ENCODE data around the gene SOCS6. TPM values are rescaled to one million over a fixed set of nuclear protein-coding genes. Genes with fewer than 3 reads are reported as not detected.

Gene SOCS6
- total and polyA plus RNA-seq, 2 of the 13 experiments (the other 11 are each of a cell fraction or from before 2014, with no cell fraction given), result 18.6 to 38.3 TPM

GRCh38 chr18:70273021-70273420, 15.8 kb upstream of the SOCS6 start (continued):
- TF ChIP-seq ZNF691 (CRISPR knock-in tag; IDR thresholded peaks at IDR 0.05; ENCODE audit: borderline replicate concordance, low read depth), result no peak
- no peak for TF ChIP-seq ZNF615 (CRISPR knock-in tag; IDR thresholded peaks at IDR 0.05; ENCODE audit: borderline replicate concordance)
- TF ChIP-seq ZNF652 (CRISPR knock-in tag; IDR thresholded peaks at IDR 0.05; ENCODE audit: borderline replicate concordance, low read depth), result no peak
- no peak for TF ChIP-seq ZFY (CRISPR knock-in tag; IDR thresholded peaks at IDR 0.05)

- H3K36me3 ChIP-seq (replicated peaks in 1 of 2; ENCODE audit: control insufficient read depth in 1 of 2, insufficient read depth in 2 of 2, low read length in 2 of 2), result no peaks in the 10 kb centered on the region
- intact Hi-C loops (cut with micrococcal nuclease; ENCODE audit: unreplicated experiment), result no loop called here
- peaks cover 30% of the 10 kb centered on the region for H3K9me3 ChIP-seq (ENCODE audit: low read length)
- WGBS (ENCODE audit: low lambda C conversion rate), result 32% methylated on average over 5 of the region's 5 CpGs
- in situ Hi-C loops (cut with HindIII; ENCODE audit: extremely low pct_ligation_motif_present, low pct_unique_long_range_greater_than_20kb), result no loop called here
- ATAC-seq (no peak), DNase-seq (ENCODE audit: low spot score) (no peak), FAIRE-seq (no peak)
- H3K4me3 ChIP-seq (replicated peaks in 1 of 3; ENCODE audit: insufficient read depth in 1 of 3, low read depth in 2 of 3, low read length in 3 of 3), result no peak overlapping the region
- no peaks in the 10 kb centered on the region for H4K20me1 ChIP-seq (ENCODE audit: insufficient read depth, low read length)
- H3K27me3 ChIP-seq (ENCODE audit: control insufficient read depth in 1 of 2, insufficient read depth in 2 of 2, low read length in 2 of 2), result peaks cover 0 to 4% of the 10 kb centered on the region in 2 experiments; a peak in 3 of 5 replicates
- no TSS peak for BruUV-seq (replicated peaks)
- CTCF ChIA-PET (ENCODE audit: low intra/inter-chr PET ratio, low total read pairs), result no interaction called here
- H3K27ac ChIP-seq (ENCODE audit: extremely low read length, insufficient read depth, low read length), result no peak overlapping the region
- H3K79me2 ChIP-seq (ENCODE audit: insufficient read depth, low read length), result no peaks in the 10 kb centered on the region
- no peak overlapping the region for H3K9ac ChIP-seq (ENCODE audit: insufficient read depth, low read depth, low read length)
- no peak overlapping the region for H2AFZ ChIP-seq (ENCODE audit: low read length)
- no peak overlapping the region for H3K4me2 ChIP-seq (ENCODE audit: low read depth, low read length)
- no peaks in the 10 kb centered on the region for H3K4me1 ChIP-seq (ENCODE audit: insufficient read depth, low read length)
- TF ChIP-seq MYPOP (CRISPR knock-in tag; IDR thresholded peaks at IDR 0.05) (no peak), MBD4 (IDR thresholded peaks at IDR 0.05; ENCODE audit: borderline replicate concordance, low read length) (no peak), DBP (CRISPR knock-in tag; IDR thresholded peaks at IDR 0.05; ENCODE audit: not compliant biosample characterization) (no peak), ZNF616 (CRISPR knock-in tag; IDR thresholded peaks at IDR 0.05; ENCODE audit: low read depth) (no peak), ZNF354B (CRISPR knock-in tag; IDR thresholded peaks at IDR 0.05) (no peak), MTA3 (CRISPR knock-in tag; IDR thresholded peaks at IDR 0.05) (no peak), GPBP1L1 (CRISPR knock-in tag; IDR thresholded peaks at IDR 0.05) (no peak), JUN (CRISPR knock-in tag; IDR thresholded peaks at IDR 0.05) (no peak), RFX1 (IDR thresholded peaks at IDR 0.05) (no peak), CREB3 (CRISPR knock-in tag; IDR thresholded peaks at IDR 0.05) (no peak), FOXA3 (CRISPR knock-in tag; IDR thresholded peaks at IDR 0.05) (no peak), MAF1 (CRISPR knock-in tag; IDR thresholded peaks at IDR 0.05; ENCODE audit: borderline replicate concordance) (no peak), ZNF383 (CRISPR knock-in tag; IDR thresholded peaks at IDR 0.05; ENCODE audit: borderline replicate concordance) (no peak), ZNF556 (CRISPR knock-in tag; IDR thresholded peaks at IDR 0.05; ENCODE audit: borderline replicate concordance) (no peak)
- POLR2A ChIA-PET, result no interaction called here
Measured at GRCh38 chr18:70276416-70277191, 12.2 kb upstream of the SOCS6 start.

Measured in HepG2 (cell line).